ENCODE measurements around the gene WNT7A. TPM values are rescaled to one million over a fixed set of nuclear protein-coding genes. Genes with fewer than 3 reads are reported as not detected.

Gene WNT7A
- total RNA-seq, 1 experiment from 2014 or later, result not detected

DNA sequence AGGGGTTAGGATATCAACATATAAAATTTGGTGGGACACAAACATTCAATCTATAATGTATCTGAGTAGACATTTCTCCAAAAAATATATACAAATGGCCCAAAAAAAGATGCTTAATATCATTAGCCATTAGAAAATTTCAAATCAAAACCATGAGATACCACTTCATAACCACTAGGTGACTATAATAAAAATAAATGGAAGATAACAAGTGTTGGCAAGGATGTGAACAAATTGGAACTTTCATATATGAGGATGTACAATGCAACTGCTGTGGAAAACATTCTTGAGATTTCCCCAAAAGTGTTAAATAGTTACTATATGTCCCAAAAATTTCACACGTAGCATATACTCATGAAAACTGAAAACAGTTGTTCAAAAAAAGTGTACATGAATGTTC, 36.5 kb upstream of the WNT7A start:
- Mint-ChIP-seq H3K27me3 (ENCODE audit: low read depth) (peaks cover 15% of the 10 kb centered on the region), H3K4me3 (no peak overlapping the region), H3K9me3 (peaks cover 59 to 74% of the 10 kb centered on the region in 2 experiments), H3K27ac (no peak overlapping the region), H3K4me1 (no peaks in the 10 kb centered on the region), H3K36me3 (ENCODE audit: insufficient read depth in 1 of 3, low read depth in 3 of 3) (peaks cover 0 to 6% (median 0%) of the 10 kb centered on the region in 3 experiments; a peak in 1 of 7 replicates)
- Histone ChIP-seq H3K56ac (ENCODE audit: insufficient read length, low read depth, low read length) (no peak overlapping the region), H3K79me2 (ENCODE audit: insufficient read depth, low read length) (no peaks in the 10 kb centered on the region), H3K27me3 (ENCODE audit: insufficient read depth, low read length) (no peaks in the 10 kb centered on the region), H4K20me1 (ENCODE audit: control insufficient read depth, insufficient read depth, insufficient read length) (no peaks in the 10 kb centered on the region), H3K79me1 (ENCODE audit: insufficient read depth, low read depth, low read length, poor library complexity, severe bottlenecking) (no peaks in the 10 kb centered on the region), H3K4me1 (ENCODE audit: insufficient read depth, low read length) (no peaks in the 10 kb centered on the region), H2BK12ac (ENCODE audit: insufficient read length, low read depth, low read length) (no peak overlapping the region), H3K27ac (ENCODE audit: insufficient read length, low read depth, low read length) (no peak overlapping the region), H2AK5ac (ENCODE audit: insufficient read length, low read length) (no peak overlapping the region), H4K5ac (ENCODE audit: insufficient read length, low read depth, low read length) (no peak overlapping the region), H3K14ac (ENCODE audit: insufficient read depth, low read length) (no peak overlapping the region), H3K9me3 (ENCODE audit: control insufficient read depth, low read depth, low read length) (no peaks in the 10 kb centered on the region), H2AFZ (ENCODE audit: low read length) (no peak overlapping the region), H3K9ac (ENCODE audit: extremely low read depth, insufficient read length, low read length) (no peak overlapping the region), H3K23ac (ENCODE audit: insufficient read length, low read depth, low read length) (no peak overlapping the region), H3T11ph (ENCODE audit: low read length) (no peak overlapping the region), H3K23me2 (ENCODE audit: insufficient read length, low read depth, low read length, poor library complexity, severe bottlenecking) (no peaks in the 10 kb centered on the region), H2BK120ac (ENCODE audit: low read depth, low read length, poor library complexity, severe bottlenecking) (no peak overlapping the region), H2BK5ac (ENCODE audit: insufficient read length, low read length) (no peak overlapping the region), H2BK15ac (ENCODE audit: low read depth, low read length) (no peak overlapping the region), H4K91ac (ENCODE audit: insufficient read length, low read depth, low read length) (no peak overlapping the region), H3K18ac (ENCODE audit: insufficient read length, low read depth, low read length) (no peak overlapping the region), H4K8ac (replicated peaks; ENCODE audit: insufficient read length, low read depth, low read length) (no peak overlapping the region), H3K4ac (ENCODE audit: low read depth, low read length) (no peak overlapping the region), H2BK20ac (ENCODE audit: low read depth, low read length, poor library complexity, severe bottlenecking) (no peak overlapping the region), H3K4me2 (ENCODE audit: insufficient read depth, insufficient read length, low read length) (no peak overlapping the region)
- WGBS (ENCODE audit: extremely low coverage, insufficient read length, low lambda C conversion rate), result no CpG with 5 or more reads among the region's 1 CpG
- no peak for DNase-seq
- TF ChIP-seq, protein P1, sequence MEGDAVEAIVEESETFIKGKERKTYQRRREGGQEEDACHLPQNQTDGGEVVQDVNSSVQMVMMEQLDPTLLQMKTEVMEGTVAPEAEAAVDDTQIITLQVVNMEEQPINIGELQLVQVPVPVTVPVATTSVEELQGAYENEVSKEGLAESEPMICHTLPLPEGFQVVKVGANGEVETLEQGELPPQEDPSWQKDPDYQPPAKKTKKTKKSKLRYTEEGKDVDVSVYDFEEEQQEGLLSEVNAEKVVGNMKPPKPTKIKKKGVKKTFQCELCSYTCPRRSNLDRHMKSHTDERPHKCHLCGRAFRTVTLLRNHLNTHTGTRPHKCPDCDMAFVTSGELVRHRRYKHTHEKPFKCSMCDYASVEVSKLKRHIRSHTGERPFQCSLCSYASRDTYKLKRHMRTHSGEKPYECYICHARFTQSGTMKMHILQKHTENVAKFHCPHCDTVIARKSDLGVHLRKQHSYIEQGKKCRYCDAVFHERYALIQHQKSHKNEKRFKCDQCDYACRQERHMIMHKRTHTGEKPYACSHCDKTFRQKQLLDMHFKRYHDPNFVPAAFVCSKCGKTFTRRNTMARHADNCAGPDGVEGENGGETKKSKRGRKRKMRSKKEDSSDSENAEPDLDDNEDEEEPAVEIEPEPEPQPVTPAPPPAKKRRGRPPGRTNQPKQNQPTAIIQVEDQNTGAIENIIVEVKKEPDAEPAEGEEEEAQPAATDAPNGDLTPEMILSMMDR (conservative IDR thresholded peaks at IDR 0.05), result no peak

All from H9 (cell line).